DMS79 treated with DMSO at 0.1 percent for 48 hours (cell line): Measurements from ENCODE around the gene HELZ2.

Experiments used
- DNase-seq: peaks from one replicate; lab custom pipeline; 2025; lab: John Stamatoyannopoulos, UW

HELZ2 gene

DNA sequence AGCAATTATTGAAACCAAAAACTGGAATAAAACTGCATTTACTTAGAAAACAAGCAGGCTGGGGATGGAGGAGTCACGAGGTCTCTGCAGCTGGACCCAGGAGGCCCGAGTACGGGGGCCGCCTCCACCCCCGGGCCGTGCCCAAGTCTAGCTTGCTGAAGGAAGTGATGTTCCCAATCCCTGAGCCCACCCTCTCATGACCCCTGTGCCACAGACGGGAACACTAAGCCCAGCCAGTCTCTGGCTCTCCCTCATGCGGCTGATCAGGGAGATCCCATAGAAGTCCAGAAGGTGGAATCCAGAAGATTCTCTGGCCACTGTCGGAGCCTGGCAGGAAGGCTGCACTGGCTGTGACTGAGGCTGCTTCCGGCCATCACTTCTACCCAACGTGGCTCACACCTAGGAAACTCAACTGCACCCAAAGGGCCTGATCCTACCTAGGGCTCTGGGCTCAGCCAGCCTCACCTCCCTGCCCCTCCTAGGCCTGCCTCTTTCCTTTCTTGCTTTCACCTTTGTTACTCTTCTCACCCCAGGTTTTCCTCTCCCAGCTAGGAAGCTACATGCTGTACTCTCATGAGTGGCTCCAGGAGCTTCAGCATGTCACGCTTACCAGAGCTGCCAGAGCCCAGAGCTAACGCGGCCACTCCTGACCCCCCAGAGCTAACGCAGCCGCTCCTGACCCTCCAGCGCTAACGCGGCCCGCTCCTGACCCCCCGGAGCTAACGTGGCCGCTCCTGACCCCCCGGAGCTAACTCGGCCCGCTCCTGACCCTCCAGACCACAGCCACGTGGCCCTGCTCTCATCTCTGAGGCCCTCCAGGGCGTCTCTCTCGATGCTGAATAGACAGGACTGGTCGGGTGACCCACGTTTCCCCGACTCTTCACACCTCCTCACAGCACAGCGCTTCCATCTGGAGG, 24.7 kb upstream of the HELZ2 start:
- no peak for DNase-seq

DNA sequence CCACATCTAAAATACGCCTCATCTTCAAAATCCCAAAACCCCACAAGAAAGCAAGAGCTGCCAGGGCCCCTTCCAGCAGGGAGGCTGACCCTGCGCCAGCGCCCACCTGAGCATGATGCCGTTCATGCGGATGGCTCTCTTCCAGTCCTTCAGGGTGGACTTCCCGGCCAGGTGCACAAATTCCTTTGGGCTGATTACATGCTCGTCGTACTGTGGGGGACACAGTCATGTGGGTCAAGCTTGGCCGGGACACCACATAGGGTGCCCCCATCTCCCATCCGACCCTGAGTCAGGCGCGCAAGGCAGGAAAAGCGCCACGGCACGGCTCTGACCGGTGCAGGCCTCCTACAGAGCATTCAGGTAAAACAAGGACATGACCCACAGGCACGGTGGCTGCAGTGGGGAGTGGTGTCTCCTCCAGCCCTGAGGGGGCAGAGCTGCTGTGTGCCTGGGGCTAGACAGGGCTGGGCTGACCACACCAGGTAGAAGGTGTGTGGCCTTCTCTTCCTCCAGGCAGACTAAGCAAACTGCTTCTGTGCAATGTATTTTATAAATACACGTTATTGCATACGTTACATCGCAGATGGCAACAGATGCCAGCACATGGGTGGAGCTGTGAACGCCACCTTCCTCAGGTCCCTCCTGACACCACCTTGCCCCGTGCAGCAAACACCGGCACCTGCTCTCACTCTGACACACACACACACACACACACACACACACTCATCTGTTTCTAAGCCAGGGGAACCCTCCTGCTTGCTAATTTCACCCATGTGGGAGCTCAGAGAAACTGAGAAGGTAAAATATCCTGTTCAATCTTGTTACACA, 23.8 kb upstream of the HELZ2 start:
- no peak for DNase-seq

- DNase-seq, result no peak
These were observed 22.4 kb upstream of the HELZ2 start for GRCh38 chr20:63596423-63596822.

DNA sequence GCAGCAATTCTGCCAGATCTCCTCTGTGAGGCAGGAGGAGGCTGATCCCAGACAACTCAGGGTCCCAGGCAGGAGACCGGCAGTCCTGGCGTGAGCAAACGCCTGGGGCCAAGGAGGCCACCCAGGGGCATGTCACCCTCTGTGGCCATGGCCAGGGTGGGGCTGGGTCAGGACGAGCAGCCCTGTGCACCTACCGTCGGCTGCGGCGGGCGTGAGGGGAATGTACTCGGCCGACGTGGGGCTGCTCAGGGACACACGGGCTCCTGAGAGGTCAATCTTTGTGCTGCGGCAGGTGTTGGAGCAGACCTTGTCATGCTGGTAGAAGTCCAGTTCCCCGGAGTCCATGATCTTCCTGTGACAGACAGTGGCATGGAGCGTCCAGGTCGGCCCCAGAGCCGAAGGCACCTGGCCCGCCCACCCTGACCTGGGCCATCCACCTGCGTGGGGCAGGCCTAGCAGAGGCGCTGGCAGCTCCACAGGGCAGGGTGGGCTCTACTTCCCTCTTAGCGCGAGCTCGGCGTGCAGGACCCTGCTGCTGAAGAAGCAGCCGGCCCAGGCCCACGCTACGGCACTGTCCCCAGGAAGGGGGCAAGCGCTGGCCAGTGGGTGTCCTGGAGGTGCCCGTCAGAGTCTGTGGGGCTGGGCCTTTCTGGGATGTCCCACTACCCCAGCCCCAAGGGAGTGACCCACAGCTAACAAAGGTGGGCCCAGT, 21.5 kb upstream of the HELZ2 start:
- DNase-seq, result no peak

- no peak for DNase-seq
These were observed 20.1 kb upstream of the HELZ2 start for GRCh38 chr20:63594043-63594561.

DNA sequence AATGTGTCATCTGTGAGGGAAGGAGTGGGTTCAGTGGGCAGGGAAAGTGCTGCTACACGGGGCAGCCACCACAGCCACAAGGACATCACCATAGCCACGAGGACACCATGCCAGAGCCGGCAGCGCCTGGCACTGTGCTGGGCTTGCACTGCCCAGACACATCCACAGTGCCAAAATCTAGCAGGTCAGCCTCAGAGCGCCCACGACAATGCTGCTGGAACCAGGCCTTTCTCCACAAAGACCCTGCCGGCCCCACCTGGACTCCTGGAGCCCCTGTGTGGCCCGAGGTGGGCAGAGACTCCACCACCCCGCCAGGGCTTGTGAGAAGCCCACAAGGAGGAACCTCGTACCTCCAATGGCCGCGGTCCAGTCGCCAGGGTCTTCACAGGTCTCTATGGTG, 18.6 kb upstream of the HELZ2 start:
- DNase-seq, result no peak

GRCh38 chr20:63591786-63592355, 17.8 kb upstream of the HELZ2 start:
- no peak for DNase-seq

GRCh38 chr20:63591147-63591533, 17.1 kb upstream of the HELZ2 start:
- no peak for DNase-seq

- DNase-seq, result no peak
These were observed 16.4 kb upstream of the HELZ2 start for GRCh38 chr20:63590218-63591146.

GRCh38 chr20:63589261-63590217, 15.5 kb upstream of the HELZ2 start:
- DNase-seq, result no peak

- DNase-seq, result no peak
These were observed 14.6 kb upstream of the HELZ2 start for GRCh38 chr20:63588641-63589041.

DNA sequence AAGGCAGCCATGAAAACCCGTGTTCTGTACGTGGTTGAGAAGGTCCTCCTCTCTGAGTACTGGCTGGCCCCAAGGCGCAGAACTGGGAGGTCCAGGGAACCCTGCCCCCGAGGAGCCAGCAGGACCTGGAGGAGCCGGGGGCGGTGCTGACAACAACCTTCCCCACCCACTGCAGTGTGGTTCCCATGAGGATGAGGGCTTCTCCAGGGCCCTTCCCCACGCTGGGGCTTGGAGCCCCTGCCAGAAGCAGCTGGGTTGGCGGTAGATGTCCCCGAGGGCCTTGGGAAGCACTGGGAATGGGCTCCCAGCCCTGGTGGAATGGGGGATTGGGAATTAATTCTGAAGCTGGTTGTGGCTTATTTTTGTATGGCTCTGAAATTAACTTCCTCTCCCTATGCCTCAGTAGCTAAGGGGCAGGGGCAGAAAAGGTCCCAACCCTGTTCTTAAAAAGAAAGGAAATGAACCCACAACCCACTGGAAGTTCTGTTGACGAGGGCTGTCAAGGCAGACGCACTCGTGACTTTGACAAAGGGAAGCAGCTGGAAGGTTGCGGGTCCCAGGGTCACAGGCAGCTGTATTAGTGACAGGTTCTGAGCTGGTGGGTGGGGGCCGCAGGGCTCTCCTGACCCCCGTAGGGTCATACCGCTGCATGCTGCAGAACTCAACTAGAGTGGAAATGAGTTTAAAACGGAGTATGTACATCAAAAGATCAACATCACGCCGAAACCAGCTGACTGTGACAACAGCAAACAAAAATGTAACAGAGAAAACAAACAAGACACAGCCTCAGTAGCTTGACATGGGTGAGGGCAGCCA, 13.9 kb upstream of the HELZ2 start:
- no peak for DNase-seq

- no peak for DNase-seq
These were observed 13.2 kb upstream of the HELZ2 start for GRCh38 chr20:63587256-63587655.

GRCh38 chr20:63586797-63587196, 12.8 kb upstream of the HELZ2 start:
- DNase-seq, result no peak

- no peak for DNase-seq
These were observed 11.9 kb upstream of the HELZ2 start for GRCh38 chr20:63585616-63586565.

- no peak for DNase-seq
These were observed 8.5 kb upstream of the HELZ2 start for GRCh38 chr20:63582382-63583063.
